Activated CD8-positive, alpha-beta memory T cell treated with anti-CD3 and anti-CD28 coated beads for 36 hours (primary cell): ENCODE measurements around the gene TIFAB. TPM values are rescaled to one million over a fixed set of nuclear protein-coding genes. Genes with fewer than 3 reads are reported as not detected.

Source experiments
- CTCF ChIA-PET: fragments of 350-600 bp; sonication (Branson Sonifier 250); formaldehyde crosslinking; loops from one replicate; lab custom pipeline; 2021; ENCODE audit warnings: antibody characterized with exemption; lab: Charles Lee
- POLR2A ChIA-PET: fragments of 350-600 bp; sonication (Branson Sonifier 250); formaldehyde crosslinking; loops from one replicate; lab custom pipeline; 2021; ENCODE audit warnings: antibody characterized with exemption; lab: Charles Lee
- total RNA-seq, 2 experiments: library from RNA; stranded (reverse); gene quantifications; one replicate each; pipeline ENCODE4 v1.2.3, GENCODE V29; 2021

Gene TIFAB
- total RNA-seq, 2 experiments from 2014 or later: not detected

DNA sequence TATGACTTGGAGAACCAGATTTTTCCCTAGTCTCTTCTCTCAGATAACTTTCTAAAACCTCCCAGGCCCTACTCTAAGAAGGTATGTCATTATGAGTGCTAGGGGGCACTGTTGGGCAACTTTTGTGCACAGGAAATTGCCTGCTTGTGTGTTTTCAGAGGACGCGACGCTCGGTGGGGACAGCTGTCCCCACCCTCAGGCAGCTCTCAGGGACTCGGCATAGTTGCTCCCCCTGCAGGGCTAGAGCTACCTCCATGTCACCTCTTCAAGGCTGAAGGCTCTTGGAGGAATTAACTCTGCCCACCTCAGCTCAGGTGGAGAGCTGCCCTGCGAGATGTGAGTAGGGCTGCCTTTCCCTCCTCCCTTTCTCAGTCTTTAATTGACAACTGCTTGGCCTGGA, 10.2 kb upstream of the TIFAB start:
- ChIA-PET CTCF (interaction anchor here (0.6 to 13.1 kb wide), 5 partner anchors 11 to 375 kb away, joined by 3 to 146 read pairs (median 5); no protein-coding TSS in a partner anchor), POLR2A (no interaction called here)

DNA sequence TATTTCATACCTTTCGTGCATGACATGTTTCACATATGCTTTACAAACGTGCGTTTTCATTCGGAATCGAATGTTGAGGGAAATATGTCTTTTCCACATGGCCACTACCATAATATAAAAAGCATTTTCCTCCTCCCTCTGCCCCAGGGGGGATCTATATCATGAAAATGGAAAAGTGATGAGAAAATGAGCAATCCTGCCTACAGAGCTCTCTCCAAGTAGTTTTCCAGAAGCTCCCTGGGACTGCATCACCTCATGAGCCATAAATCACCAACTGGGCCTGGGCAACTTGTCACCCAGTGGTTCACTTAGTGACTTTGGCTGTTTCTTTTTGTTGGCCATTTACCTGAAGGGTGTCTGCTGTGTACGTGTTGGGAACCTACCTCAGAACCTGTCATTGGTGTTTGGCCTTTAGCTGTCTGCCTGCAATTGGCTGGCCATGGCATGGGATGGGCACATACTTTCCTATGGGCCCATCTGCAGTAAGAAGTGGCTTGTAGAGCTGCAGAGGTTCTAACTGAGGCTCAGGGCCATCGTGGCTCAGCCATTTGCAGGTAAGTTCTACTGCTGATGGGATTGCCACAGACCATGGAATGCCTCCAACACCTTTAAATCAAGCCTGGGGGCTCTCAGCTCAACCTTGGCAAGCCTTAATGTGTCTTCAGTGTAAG, 9.5 kb upstream of the TIFAB start:
- ChIA-PET CTCF (interaction anchor here (0.6 to 13.1 kb wide), 5 partner anchors 12 to 375 kb away, joined by 3 to 146 read pairs (median 4); no protein-coding TSS in a partner anchor), POLR2A (no interaction called here)

DNA sequence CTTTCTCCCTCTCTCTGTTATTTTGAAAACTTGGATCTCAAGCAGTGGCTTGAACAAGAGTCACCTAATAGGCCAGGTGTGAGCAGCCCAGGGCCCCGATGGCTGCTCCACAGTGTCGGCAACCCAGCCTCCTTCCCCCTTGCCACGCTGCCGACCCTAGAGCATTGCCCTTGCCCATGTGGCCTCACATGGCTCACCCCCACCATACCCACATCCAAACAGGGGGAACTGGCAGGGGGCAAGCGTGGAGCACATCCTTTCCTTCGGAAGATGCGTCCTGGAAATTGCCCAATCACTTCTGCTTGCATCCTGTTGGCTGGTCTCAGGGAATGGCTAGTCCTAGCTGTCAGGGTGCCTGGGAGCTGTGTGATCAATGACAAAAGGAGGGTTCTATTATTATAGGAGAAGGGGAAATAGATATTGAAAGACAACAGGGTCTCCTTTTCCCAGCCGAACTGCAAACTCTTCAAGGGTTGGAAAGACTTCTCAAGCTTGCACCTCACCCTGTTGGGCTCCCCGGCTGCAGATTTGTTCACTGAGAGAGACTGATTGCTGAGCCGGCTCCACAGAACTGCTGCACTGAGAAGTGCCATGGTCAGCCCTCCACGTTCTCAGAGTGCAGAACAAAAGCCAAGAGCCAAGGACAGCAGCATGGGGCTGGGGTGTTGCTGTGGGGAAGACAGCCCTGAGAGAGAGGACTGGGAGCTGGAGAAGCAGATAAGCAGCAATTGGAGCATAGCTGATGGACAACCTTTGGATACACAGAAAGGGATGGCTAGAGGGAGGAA, 8.3 kb upstream of the TIFAB start:
- CTCF ChIA-PET: interaction anchor here (1.0 to 13.1 kb wide), 2 partner anchors 92 to 106 kb away, joined by 3 to 146 read pairs; no protein-coding TSS in a partner anchor
- POLR2A ChIA-PET: no interaction called here

DNA sequence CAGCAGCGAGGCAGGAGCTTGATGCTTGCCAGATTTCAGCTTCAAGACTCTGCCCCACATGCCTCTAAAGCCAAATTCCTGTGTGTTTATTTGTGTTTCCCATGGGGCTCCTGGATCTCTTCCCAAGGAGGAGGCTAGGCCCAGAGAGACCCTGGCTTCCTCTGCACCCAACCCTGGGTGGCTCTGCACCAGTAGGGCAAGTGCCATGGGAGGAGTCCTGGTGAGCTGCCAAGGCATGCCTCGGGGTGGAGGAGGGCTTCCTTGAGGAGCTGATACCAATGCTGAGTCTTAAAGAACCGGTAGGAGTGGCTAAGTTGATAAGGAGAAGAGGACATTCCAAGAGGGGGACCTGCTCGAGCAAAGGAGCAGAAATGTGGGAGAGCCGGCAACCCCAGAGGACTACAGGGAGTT, 6.8 kb upstream of the TIFAB start:
- POLR2A ChIA-PET: no interaction called here
- CTCF ChIA-PET: interaction anchor here (0.7 to 13.1 kb wide), 3 partner anchors 82 to 107 kb away, joined by 3 to 146 read pairs (median 10); no protein-coding TSS in a partner anchor

DNA sequence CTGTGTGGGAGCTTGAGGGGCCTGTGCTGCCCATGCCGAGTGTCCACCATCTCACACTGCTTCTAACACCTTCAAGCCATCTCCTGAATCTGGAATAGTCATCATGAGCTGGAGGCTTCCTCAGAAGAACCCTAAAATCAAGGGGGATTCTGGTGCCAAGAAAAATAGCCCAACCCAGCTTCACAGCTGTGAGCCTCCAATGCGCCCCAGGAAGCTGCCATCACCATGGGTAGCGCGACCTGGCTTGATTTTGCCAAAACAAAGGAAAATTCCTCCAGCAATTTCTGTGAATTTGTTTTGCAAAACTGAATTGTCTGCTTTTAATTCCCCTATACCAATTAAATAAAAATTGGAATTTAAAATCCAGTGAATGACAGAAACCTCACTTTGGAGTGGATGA, 6.2 kb upstream of the TIFAB start:
- CTCF ChIA-PET: interaction anchor here (0.7 to 13.1 kb wide), 5 partner anchors 10 to 108 kb away, joined by 3 to 146 read pairs (median 6); no protein-coding TSS in a partner anchor

DNA sequence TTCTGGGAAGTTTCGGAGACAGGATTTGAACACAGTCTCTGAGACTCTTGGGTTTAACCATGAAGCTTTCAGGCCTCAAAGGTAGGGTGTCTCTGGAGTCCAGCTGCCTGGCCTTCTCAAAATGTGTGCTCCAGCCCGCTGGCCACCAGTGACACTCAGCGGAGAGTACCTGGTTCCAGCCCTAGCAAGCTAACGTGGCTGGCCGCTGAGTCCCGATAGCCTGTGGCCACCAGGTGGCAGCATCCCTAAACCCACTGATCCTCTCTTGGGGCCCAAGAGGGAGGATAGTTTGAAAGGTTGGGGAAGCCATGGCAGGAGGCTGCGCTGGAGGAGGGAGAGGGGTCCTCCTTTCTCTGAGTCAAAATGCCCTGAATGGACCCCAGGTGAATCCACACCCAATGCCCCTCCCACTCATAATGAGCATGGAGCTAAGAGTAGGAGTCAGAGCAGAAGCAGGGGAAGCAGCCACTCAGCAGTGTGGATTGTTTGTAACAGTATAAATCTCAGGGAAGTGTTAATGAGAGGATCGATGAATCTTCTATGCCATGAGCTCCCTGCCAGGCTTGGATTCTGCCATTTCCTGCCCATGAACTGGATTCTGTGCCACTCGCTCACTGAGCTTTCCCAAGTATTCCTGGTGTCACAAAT, 5.4 kb upstream of the TIFAB start:
- POLR2A ChIA-PET: no interaction called here
- CTCF ChIA-PET: interaction anchor here (1.3 to 13.1 kb wide), 5 partner anchors 9 to 108 kb away, joined by 3 to 146 read pairs (median 6); no protein-coding TSS in a partner anchor

More for the DNA sequence above, 6.2 kb upstream of the TIFAB start:
- POLR2A ChIA-PET: no interaction called here

DNA sequence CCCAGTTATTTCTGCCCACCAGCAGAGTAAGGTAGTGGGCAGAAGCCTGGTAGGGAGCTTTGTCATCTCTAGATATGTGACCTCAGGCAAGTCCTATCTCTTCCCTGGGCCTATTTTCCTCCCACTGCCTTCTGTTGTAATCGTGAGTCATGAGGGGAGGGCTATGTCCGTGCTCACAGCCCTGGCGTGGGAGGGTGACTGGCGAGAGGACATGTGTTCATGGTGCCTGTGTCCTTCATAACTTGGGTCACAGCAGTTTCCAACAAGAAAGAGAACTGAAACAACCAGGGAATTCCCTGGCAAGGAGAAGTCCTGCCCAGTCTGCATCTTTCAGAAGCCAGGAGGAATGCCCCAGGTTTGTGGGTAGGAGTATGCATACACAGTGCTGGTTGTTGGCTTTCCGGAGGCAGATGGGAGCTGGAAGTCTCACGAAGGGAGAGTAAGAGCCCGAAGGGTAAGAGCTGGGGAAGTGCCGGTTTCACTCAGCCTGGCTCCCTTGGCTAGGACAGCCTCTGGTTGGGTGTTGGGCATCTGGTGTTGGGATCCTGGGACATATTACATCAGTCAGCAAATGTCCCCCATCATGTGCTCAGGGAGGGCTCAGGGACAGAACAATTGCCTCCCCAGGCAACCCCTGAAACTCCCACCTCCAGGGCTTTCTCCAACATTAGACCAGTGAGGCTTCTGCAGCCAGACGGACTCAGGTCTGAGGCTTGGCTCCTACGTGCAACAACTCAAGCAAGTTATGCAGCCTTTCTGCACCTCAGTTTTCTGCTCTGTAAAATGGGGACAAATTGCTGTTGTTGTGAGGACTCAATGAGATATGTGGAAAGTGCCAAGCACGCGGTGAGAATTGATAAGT, 4.3 kb upstream of the TIFAB start:
- POLR2A ChIA-PET: no interaction called here
- CTCF ChIA-PET: interaction anchor here (1.3 to 13.1 kb wide), 4 partner anchors 8 to 110 kb away, joined by 3 to 146 read pairs (median 8); no protein-coding TSS in a partner anchor

DNA sequence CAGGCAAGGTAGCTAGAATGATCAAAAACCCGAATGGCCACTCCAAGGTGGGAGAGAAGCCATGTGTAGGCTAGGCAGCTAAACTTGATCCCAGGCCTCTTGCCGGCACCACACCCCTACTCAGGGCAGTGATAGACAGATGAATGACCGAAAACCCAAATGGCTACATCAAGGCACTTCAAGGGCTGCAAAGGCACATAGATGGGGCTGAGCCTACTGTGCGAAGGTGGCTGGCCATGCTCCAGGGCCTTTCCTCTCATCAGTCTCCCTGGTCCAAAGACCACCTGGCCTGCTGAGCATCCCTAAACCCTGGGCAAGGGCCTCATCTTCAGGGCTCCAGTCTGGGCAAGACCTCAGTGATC, 3.7 kb upstream of the TIFAB start:
- CTCF ChIA-PET: interaction anchor here (2.0 to 13.1 kb wide), 2 partner anchors 96 to 111 kb away, joined by 9 to 146 read pairs; no protein-coding TSS in a partner anchor
- POLR2A ChIA-PET: no interaction called here

DNA sequence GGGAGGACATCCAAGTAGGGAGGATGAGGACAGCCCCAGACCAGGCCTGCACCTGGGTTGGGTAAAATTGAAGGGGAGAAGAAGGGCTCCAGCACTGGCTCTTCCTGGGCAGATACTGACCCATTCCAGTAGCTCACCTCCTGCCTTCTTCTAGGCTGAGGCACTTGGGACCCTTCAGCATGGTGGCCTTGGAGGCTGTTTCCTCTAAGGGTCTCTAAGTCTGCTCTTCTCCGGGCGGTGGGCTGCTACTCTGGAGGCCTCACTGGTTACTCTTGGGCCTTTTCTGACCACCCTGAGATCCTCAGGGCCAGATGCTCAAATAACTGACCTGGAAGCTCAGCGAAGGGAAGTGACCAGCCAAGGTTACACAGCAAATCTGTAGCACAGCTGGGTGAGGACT, 2.8 kb upstream of the TIFAB start:
- CTCF ChIA-PET: interaction anchor here (1.1 to 2.0 kb wide), 2 partner anchors 96 to 111 kb away, joined by 4 to 9 read pairs; no protein-coding TSS in a partner anchor
- POLR2A ChIA-PET: no interaction called here

DNA sequence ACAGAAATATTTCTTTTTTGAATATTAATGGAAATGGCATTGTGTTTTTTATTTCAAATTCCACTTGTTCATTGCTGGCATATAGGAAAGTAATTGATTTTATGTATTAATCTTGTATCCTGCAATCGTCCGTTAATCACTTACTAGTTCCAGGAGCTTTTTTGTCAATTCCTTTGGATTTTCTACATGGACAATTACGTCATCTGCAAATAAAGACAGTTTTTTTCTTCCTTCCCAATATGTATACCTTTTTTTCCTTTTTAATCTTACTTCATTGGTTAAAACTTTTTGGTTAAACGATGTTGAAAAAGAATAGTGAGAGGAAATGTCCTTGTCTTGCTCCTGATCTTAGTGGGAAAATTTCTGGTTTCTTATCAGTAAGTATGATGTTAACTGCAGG, 1.5 kb upstream of the TIFAB start:
- ChIA-PET POLR2A (no interaction called here), CTCF (no interaction called here)

DNA sequence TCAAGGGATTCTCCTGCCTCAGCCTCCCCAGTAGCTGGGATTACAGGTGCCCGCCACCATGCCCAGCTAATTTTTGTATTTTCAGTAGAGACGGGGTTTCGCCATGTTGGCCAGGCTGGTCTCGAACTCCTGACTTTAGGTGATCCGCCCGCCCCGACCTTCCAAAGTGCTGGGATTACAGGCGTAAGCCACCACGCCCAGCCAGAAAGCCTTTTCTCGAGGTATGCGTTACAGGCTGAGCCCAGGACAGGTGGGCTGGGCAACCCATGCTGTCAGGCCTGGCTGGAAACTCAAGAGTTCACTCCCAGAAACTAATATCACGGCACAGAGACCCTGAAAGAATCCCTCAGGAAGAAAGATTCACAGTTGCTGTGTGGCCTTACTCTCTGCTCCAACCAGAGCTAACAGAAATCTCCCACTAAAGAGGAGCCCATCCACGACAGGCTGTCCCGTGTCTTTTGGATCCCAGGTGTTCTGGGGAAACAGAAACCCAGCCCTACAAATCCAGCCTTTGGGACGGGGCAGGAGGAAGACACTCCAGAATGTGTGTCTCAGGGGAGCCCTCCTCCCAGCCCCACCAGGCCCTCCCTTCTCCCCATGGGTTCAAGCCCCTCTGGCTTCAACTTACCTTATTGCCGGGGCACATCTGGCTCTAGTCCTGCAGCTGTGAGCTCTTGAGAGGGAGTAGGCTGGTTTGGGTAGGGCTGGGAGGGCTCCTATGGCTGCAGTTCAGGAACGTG, 400 bp downstream of the TIFAB start:
- POLR2A ChIA-PET: no interaction called here
- CTCF ChIA-PET: no interaction called here

DNA sequence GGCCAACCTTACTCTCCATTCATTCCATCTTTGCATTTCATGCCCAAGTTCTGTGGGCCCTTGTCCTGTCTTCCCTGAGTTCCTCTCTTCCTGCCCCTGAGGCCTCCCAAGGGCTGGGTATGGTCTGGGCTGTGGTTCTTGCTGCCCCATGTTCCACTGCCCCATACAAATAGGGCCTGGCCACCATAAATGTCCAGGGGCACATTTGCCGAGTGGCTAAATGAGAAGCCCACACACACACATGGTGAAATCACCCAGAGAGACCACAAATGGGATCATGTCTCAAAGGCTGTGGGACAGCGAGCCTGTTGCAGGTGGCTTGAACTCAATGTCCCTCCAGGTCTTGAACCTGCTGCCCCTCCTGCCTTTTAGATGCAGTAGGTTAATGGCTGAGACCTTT, 1.2 kb downstream of the TIFAB start:
- POLR2A ChIA-PET: no interaction called here
- CTCF ChIA-PET: no interaction called here

DNA sequence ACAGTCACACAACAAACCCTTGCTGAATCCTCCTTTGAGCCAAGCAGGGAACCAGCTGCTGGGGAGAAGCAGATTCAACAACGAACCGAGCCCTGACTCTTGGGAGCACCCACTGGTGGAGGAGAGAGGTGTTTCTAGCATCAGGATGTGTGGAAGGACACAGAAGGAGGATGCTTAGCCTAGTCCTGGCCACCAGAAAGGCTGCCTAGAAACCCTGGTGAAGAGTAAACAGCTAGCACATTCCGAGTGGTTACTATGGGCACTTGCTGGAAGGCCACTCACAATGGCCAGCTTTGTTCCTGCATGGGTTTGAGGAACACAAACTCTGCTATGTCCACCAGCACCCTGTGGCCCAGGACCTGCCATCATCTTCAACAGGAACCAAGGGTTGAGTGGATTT, 1.8 kb downstream of the TIFAB start:
- CTCF ChIA-PET: interaction anchor here (1.8 kb wide), 1 partner anchor 15 kb away, joined by 7 read pairs; no protein-coding TSS in a partner anchor
- POLR2A ChIA-PET: no interaction called here

DNA sequence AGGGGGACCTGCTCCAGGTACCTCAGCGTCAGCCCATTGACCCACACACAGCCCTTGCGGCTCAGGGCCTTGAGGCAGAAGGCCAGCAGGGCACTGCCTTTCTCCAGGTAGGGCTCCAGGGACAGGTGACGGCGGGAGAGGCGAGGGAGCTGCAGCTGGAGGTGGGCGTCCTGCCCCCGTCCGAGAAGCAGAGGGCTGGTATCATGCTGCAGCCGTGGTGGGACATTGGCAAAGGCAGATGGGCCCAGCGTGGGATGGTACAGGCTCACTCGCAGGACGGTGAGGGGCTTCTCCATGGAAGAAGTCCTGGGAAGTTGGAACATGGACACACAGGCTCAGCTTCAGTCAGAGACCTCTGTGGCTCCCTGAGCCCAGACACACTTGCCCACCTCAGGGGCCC, 2.5 kb downstream of the TIFAB start:
- ChIA-PET POLR2A (no interaction called here), CTCF (interaction anchor here (1.8 kb wide), 1 partner anchor 16 kb away, joined by 7 read pairs; no protein-coding TSS in a partner anchor)

DNA sequence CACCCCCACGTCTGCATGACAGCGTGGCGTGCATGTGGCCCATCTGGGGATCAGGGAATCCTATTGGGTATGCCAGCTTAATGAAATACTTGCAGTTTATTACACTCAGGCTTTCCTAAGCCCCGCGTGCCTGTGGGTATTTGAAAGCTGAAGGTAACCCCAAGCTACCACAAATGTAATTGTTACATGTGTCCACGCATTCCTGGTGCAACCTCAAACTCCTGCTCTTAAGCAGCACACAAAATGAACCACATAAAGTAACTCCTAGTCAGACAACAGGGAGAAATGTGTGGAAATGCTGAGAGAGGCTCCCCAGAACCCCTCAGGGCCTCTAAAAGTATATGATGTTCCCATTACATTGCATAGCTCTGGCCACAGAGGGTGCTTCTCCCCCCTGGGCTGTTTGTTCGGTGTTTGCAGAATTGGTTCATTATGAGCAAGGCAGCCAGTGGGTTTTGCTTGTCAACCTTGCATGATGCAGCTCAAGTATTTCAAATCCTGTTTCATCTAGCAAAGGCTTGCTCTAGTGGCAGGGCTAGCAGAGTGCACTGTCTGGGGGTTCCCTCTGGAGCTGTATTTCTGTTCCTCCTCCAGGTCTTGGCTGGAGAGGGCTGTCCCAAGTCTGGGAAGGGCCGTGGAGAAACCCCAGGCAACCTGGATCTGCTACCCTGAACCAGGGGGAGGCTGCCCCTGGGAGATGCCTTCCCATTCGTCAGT, 3.2 kb downstream of the TIFAB start:
- ChIA-PET POLR2A (no interaction called here), CTCF (interaction anchor here (1.2 to 1.8 kb wide), 2 partner anchors 9 to 17 kb away, joined by 6 to 7 read pairs; no protein-coding TSS in a partner anchor)

DNA sequence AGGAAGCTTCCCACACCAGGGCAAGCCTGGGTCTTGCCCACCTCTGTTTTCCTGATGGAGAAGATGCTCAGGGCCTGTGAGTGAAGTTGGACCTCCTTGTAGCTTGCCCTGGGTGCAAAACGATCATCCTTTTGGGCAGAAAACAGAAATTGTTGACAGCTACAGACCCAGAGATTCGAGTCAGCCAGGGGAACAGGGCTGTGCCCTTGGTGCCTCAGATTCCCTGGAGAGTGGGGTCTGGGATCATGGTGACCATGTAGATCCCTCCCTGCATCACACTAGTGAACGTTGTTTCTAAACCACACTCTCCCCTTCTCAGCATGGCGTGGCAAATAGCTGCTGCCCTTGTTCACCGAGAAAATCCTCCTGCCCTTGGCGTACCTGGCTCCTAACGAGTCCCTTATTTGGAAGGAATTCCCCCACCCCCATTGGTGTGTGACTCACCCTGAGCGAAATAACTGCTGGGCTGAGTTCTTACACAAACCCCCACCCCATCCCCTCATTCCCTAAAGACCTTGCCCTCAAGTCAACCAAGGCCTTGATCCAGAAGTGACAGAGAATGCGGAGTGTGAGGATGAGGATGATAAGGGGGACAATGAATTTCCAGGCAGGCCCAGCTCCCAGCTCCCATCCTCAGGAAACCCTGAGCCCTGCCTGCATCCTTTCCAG, 3.9 kb downstream of the TIFAB start:
- ChIA-PET POLR2A (no interaction called here), CTCF (interaction anchor here (1.2 to 1.8 kb wide), 2 partner anchors 9 to 17 kb away, joined by 6 to 7 read pairs; no protein-coding TSS in a partner anchor)
